ENCODE data around the gene RAB40C.

- TF ChIP-seq CTCF (conservative IDR thresholded peaks at IDR 0.05 in 1 of 2, IDR thresholded peaks at IDR 0.05 in 1 of 2; ENCODE audit: low read depth in 1 of 2, low read length in 2 of 2) (no peak), EZH2 (IDR thresholded peaks at IDR 0.05; ENCODE audit: low read length, missing control alignments) (no peak)
Measured at GRCh38 chr16:646679-647172, 56.9 kb downstream of the RAB40C start.

Measured in fibroblast of lung (primary cell).